ENCODE measurements around the gene ANKRD27. TPM values are rescaled to one million over a fixed set of nuclear protein-coding genes. Genes with fewer than 3 reads are reported as not detected.
A peak's percentile ranks its signal among the peaks of the same experiment; 100 is the strongest.

ANKRD27 gene
- total RNA-seq: 10 to 100 TPM; 19.8 to 61.7 (median 33.3) TPM
- polyA plus RNA-seq: 10 to 100 TPM in 2 of 3 donors, 1 to 10 TPM in 1; 8.8 to 14.1 (median 10.5) TPM
- long read RNA-seq, donor 1, partial matches to known transcripts: 23 of 23 reads
- long read RNA-seq, donor 1, other reads (novel, unspliced or antisense): 0 of 23 reads
- long read RNA-seq, donor 2: 0 reads
- long read RNA-seq, donor 3, full-length matches to known transcripts: 1 of 1 reads
- long read RNA-seq, donor 3, partial matches to known transcripts: 0 of 1 reads
- long read RNA-seq, donor 3, other reads (novel, unspliced or antisense): 0 of 1 reads
- long read RNA-seq, donor 4: 0 reads
- long read RNA-seq, donor 5: 0 reads
- long read RNA-seq, donor 6, partial matches to known transcripts: 0 of 1 reads
- long read RNA-seq, donor 6, other reads (novel, unspliced or antisense): 0 of 1 reads
- long read RNA-seq, donor 7: 0 reads
- long read RNA-seq, donor 8, full-length matches to known transcripts: 1 of 1 reads
- long read RNA-seq, donor 8, partial matches to known transcripts: 0 of 1 reads
- long read RNA-seq, donor 8, other reads (novel, unspliced or antisense): 0 of 1 reads
- long read RNA-seq, donor 9: 0 reads
- long read RNA-seq, donor 10: 0 reads

- Histone ChIP-seq H3K36me3 (no peaks in the 10 kb centered on the region), H3K9me3 (no peaks in the 10 kb centered on the region), H3K4me1 (peaks cover 36 to 58% (median 46%) of the 10 kb centered on the region in 4 donors), H3K27me3 (peaks cover 0 to 27% (median 19%) of the 10 kb centered on the region in 3 donors), H3K4me3 (peak within 1 kb of the TSS; percentile 92 to 100 (median 98)), H3K27ac (peak within 1 kb of the TSS; percentile 86 to 95 (median 92))
- peak; percentile 99 to 100 for DNase-seq
- 0 to 2% (median 0%) methylated on average over 24 to 75 of the region's 75 CpGs for WGBS, 5 donors
- TF ChIP-seq EP300 (IDR thresholded peaks at IDR 0.05) (no peak), POLR2A (IDR thresholded peaks at IDR 0.05) (no peak), POLR2AphosphoS5 (IDR thresholded peaks at IDR 0.05) (peak; percentile 34 to 72 (median 38))
- TF ChIP-seq, protein P1, sequence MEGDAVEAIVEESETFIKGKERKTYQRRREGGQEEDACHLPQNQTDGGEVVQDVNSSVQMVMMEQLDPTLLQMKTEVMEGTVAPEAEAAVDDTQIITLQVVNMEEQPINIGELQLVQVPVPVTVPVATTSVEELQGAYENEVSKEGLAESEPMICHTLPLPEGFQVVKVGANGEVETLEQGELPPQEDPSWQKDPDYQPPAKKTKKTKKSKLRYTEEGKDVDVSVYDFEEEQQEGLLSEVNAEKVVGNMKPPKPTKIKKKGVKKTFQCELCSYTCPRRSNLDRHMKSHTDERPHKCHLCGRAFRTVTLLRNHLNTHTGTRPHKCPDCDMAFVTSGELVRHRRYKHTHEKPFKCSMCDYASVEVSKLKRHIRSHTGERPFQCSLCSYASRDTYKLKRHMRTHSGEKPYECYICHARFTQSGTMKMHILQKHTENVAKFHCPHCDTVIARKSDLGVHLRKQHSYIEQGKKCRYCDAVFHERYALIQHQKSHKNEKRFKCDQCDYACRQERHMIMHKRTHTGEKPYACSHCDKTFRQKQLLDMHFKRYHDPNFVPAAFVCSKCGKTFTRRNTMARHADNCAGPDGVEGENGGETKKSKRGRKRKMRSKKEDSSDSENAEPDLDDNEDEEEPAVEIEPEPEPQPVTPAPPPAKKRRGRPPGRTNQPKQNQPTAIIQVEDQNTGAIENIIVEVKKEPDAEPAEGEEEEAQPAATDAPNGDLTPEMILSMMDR (IDR thresholded peaks at IDR 0.05): no peak
- intact Hi-C loops (cut with DNase I; ENCODE audit: low total_unique reads): no loop called here
Measured at GRCh38 chr19:32674931-32675719, at the start of gene ANKRD27. Gene ANKRD27 (minus strand): TSS chr19:32675180. CDS start chr19:32659015, 16,165 bp downstream.

GRCh38 chr19:32720936-32721250 is 45.9 kb upstream of the ANKRD27 start:
- H3K27ac ChIP-seq: no peak overlapping the region
- intact Hi-C loops (cut with DNase I; ENCODE audit: low total_unique reads): no loop called here
- no peak for TF ChIP-seq POLR2AphosphoS5 (IDR thresholded peaks at IDR 0.05)
- TF ChIP-seq, protein P1 (IDR thresholded peaks at IDR 0.05): no peak
- no peak for TF ChIP-seq POLR2A (IDR thresholded peaks at IDR 0.05)
- TF ChIP-seq EP300 (IDR thresholded peaks at IDR 0.05): no peak
- H3K27me3 ChIP-seq: no peaks in the 10 kb centered on the region
- peaks cover 0 to 6% (median 0%) of the 10 kb centered on the region in 4 donors for H3K36me3 ChIP-seq
- peaks cover 0 to 17% (median 4%) of the 10 kb centered on the region in 4 donors for H3K4me1 ChIP-seq
- DNase-seq: no peak
- WGBS, 5 donors: 91 to 97% (median 95%) methylated on average over 20 to 22 of the region's 22 CpGs
- no peak overlapping the region for H3K4me3 ChIP-seq
- no peaks in the 10 kb centered on the region for H3K9me3 ChIP-seq

DNA sequence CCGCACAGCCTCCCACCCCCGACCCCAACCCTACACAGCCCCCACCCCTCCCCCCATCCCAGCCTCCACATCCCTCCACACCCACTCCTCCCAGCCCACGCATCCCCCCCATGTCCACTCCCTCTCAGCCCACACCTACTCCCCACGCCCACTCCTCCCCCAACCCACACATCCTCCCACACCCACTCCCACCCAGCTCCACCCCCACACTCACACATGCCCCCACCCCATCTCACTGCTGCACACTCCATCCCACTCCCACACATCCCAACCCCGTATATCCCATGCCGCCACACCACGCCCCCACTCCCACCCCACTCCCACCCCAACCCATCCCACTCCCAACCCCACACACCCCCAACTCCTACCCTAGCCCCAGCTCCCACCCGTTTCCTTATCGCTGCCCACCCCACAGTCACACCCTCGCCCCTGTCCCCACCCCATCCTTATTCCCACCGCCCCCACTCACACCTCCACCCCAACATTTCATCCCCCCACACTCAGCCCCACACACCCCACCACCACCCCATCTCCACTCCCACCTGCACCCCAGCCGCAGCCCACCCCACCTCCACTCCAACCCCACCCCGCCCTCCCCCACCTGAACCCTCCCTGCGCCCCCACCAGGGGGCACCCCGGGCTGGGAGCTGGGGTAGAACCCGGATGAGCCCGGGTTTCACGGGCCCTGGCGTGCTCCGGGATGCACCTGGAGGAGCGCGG is 45.4 kb upstream of the ANKRD27 start:
- 89 to 95% (median 93%) methylated on average over 6 to 22 of the region's 22 CpGs for WGBS, 5 donors
- DNase-seq: no peak
- peaks cover 0 to 17% (median 4%) of the 10 kb centered on the region in 4 donors for H3K4me1 ChIP-seq
- no peak overlapping the region for H3K27ac ChIP-seq
- no peak overlapping the region for H3K4me3 ChIP-seq
- TF ChIP-seq, protein P1 (IDR thresholded peaks at IDR 0.05): no peak
- TF ChIP-seq POLR2AphosphoS5 (IDR thresholded peaks at IDR 0.05) (no peak), POLR2A (IDR thresholded peaks at IDR 0.05) (no peak), EP300 (IDR thresholded peaks at IDR 0.05) (no peak)
- H3K27me3 ChIP-seq: no peaks in the 10 kb centered on the region
- no peaks in the 10 kb centered on the region for H3K9me3 ChIP-seq
- H3K36me3 ChIP-seq: peaks cover 0 to 9% (median 2%) of the 10 kb centered on the region in 4 donors
- intact Hi-C loops (cut with DNase I; ENCODE audit: low total_unique reads): no loop called here
